Endothelial cell (in vitro differentiated cells): ENCODE measurements around the gene SEC11A. TPM values are rescaled to one million over a fixed set of nuclear protein-coding genes. Genes with fewer than 3 reads are reported as not detected.
"Not testable (repeated sequence)": the region's sequence is repeated elsewhere in the genome, so short reads cannot be mapped to it uniquely, and the experiment has no call there.

Source experiments
- DNase-seq: peaks from one replicate; pipeline ENCODE4 v3.0.0; 2021; ENCODE audit warnings: low spot score
- H3K27ac Mint-ChIP-seq: one replicate; pipeline ENCODE4 v1.8.0; 2021; ENCODE audit warnings: mixed read lengths, inconsistent platforms; ENCODE audit not compliant: unreplicated experiment
- H3K27me3 Mint-ChIP-seq: one replicate; pipeline ENCODE4 v1.8.0; 2021; ENCODE audit warnings: mild to moderate bottlenecking, moderate library complexity, mixed read lengths, inconsistent platforms; ENCODE audit not compliant: unreplicated experiment
- H3K36me3 Mint-ChIP-seq: one replicate; pipeline ENCODE4 v1.8.0; 2021; ENCODE audit warnings: mild to moderate bottlenecking, low read depth, mixed read lengths, inconsistent platforms; ENCODE audit not compliant: unreplicated experiment
- H3K4me1 Mint-ChIP-seq: one replicate; pipeline ENCODE4 v1.8.0; 2021; ENCODE audit warnings: mild to moderate bottlenecking, mixed read lengths, inconsistent platforms; ENCODE audit not compliant: unreplicated experiment
- H3K4me3 Mint-ChIP-seq: one replicate; pipeline ENCODE4 v1.8.0; 2021; ENCODE audit warnings: mild to moderate bottlenecking, mixed read lengths, inconsistent platforms; ENCODE audit not compliant: unreplicated experiment
- H3K9me3 Mint-ChIP-seq: one replicate; pipeline ENCODE4 v1.8.0; 2021; ENCODE audit warnings: mixed read lengths, inconsistent platforms; ENCODE audit not compliant: unreplicated experiment
- CTCF ChIP-seq: fragments of 200-600 bp; sonication (generic); IDR thresholded peaks from one replicate; pipeline ENCODE4 v1.5.0; 2021; ENCODE audit warnings: antibody characterized with exemption; ENCODE audit not compliant: unreplicated experiment
- total RNA-seq: library from RNA; stranded (reverse); fragmentation: NEBNext Ultra II Directional; extraction: Animal tissue kit (Norgen Biotek cat#: 25700); gene quantifications from one replicate; pipeline ENCODE4 v1.2.1, GENCODE V29; 2021; ENCODE audit not compliant: unreplicated experiment

Gene SEC11A
- total RNA-seq, 1 donor from 2014 or later: 204 TPM

- peak overlapping the region; percentile 34 for H3K27ac Mint-ChIP-seq
- peaks cover 5% of the 10 kb centered on the region for H3K27me3 Mint-ChIP-seq
- peaks cover 42% of the 10 kb centered on the region for H3K36me3 Mint-ChIP-seq
- no peaks in the 10 kb centered on the region for H3K9me3 Mint-ChIP-seq
- peak overlapping the region; percentile 62 for H3K4me3 Mint-ChIP-seq
- peaks cover 13% of the 10 kb centered on the region for H3K4me1 Mint-ChIP-seq
- TF ChIP-seq CTCF: no peak
- DNase-seq: no peak
Observed at GRCh38 chr15:84648539-84648938, 67.4 kb downstream of the SEC11A start.

GRCh38 chr15:84647726-84648125 lies 68.2 kb downstream of the SEC11A start:
- Mint-ChIP-seq H3K27ac (no peak overlapping the region), H3K9me3 (no peaks in the 10 kb centered on the region), H3K27me3 (peaks cover 5% of the 10 kb centered on the region), H3K4me1 (peaks cover 12% of the 10 kb centered on the region), H3K36me3 (peaks cover 47% of the 10 kb centered on the region), H3K4me3 (peak overlapping the region; percentile 62)
- TF ChIP-seq CTCF: no peak
- DNase-seq: no peak

DNA sequence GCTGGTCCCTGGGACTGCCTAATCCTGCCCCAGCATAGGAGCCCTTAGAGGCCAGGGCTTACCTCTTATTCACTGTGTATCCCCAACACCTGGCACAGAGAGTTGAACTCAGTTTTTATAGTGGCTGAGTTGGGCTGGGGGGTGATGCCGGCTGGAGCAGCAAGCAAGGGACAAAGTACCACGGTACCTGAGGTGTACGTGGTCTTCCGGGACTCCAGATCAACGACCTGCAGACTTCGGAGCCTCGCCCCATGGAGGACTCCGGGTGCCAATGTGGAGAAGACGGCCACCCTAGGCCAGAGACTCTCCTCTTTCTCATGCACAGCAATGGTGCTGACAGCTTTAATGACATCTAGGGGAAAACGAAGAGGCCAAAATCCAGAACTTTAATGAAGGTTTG lies 69.9 kb downstream of the SEC11A start:
- Mint-ChIP-seq H3K9me3 (no peaks in the 10 kb centered on the region), H3K27me3 (peaks cover 5% of the 10 kb centered on the region), H3K27ac (no peak overlapping the region), H3K36me3 (peaks cover 37% of the 10 kb centered on the region), H3K4me1 (peaks cover 3% of the 10 kb centered on the region), H3K4me3 (peak overlapping the region; percentile 25)
- DNase-seq: no peak
- TF ChIP-seq CTCF: no peak

- no peaks in the 10 kb centered on the region for H3K9me3 Mint-ChIP-seq
- no peak for TF ChIP-seq CTCF
- H3K4me3 Mint-ChIP-seq: no peak overlapping the region
- peaks cover 3% of the 10 kb centered on the region for H3K4me1 Mint-ChIP-seq
- H3K36me3 Mint-ChIP-seq: peaks cover 37% of the 10 kb centered on the region
- H3K27ac Mint-ChIP-seq: peak overlapping the region; percentile 22
- peaks cover 5% of the 10 kb centered on the region for H3K27me3 Mint-ChIP-seq
- no peak for DNase-seq
Observed at GRCh38 chr15:84645496-84645895, 70.4 kb downstream of the SEC11A start.

DNA sequence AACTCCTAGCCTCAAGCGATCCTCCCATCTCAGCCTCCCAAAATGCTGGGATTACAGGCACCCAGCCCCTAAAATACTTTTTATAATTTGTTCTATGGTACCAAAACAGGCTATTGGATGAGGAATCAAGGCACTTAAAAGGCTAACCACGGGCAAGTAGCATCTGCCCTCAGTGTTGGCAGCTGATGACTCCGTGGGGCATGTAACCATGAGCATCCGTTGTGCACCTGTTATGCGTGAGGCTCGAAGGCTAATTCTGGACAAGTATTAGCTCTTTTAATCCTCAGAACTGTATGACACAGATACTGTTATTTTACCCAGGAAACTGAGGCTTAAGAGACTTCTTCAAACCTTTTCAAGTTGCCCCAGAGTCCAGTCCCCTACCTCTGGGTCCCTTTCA lies 72.1 kb downstream of the SEC11A start:
- Mint-ChIP-seq H3K4me3 (no peak overlapping the region), H3K4me1 (peaks cover 3% of the 10 kb centered on the region), H3K27ac (no peak overlapping the region), H3K9me3 (no peaks in the 10 kb centered on the region), H3K36me3 (peaks cover 38% of the 10 kb centered on the region), H3K27me3 (peaks cover 2% of the 10 kb centered on the region)
- TF ChIP-seq CTCF: no peak
- no peak for DNase-seq

DNA sequence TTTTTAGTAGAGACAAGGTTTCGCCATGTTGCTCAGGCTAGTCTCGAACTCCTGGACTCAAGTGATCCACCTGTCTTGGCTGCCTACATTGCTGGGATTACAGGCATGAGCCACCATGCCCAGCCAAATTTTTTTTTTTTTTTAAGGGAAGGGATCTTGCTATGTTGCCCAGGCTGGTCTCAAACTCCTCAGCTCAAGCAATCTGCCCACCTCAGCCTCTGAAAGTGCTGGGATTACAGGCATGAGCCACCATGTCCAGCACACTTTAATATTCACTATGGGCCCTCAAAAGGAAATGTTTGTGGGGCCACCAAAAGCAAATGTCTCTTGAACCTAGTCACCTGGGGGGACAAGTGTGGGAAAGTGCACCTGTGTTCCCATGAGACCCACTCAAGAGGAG lies 73.3 kb downstream of the SEC11A start:
- H3K36me3 Mint-ChIP-seq: peaks cover 34% of the 10 kb centered on the region

GRCh38 chr15:84641871-84642270 lies 74.1 kb downstream of the SEC11A start:
- DNase-seq, H3K4me3 Mint-ChIP-seq, H3K27me3 Mint-ChIP-seq, H3K9me3 Mint-ChIP-seq, H3K27ac Mint-ChIP-seq, H3K4me1 Mint-ChIP-seq: not testable (repeated sequence)
- H3K36me3 Mint-ChIP-seq: peaks cover 34% of the 10 kb centered on the region

More for the DNA sequence above, 73.3 kb downstream of the SEC11A start:
- H3K4me3 Mint-ChIP-seq, H3K9me3 Mint-ChIP-seq, H3K27me3 Mint-ChIP-seq, H3K27ac Mint-ChIP-seq, DNase-seq, H3K4me1 Mint-ChIP-seq: not testable (repeated sequence)
